ENCODE results near the gene LDHAL6B. TPM values are rescaled to one million over a fixed set of nuclear protein-coding genes. Genes with fewer than 3 reads are reported as not detected.

Gene LDHAL6B
- total RNA-seq, 1 donor from 2014 or later = not detected

GRCh38 chr15:59176653-59177316 is 29.9 kb upstream of the LDHAL6B start:
- intact Hi-C loops (cut with micrococcal nuclease) = no loop called here

DNA sequence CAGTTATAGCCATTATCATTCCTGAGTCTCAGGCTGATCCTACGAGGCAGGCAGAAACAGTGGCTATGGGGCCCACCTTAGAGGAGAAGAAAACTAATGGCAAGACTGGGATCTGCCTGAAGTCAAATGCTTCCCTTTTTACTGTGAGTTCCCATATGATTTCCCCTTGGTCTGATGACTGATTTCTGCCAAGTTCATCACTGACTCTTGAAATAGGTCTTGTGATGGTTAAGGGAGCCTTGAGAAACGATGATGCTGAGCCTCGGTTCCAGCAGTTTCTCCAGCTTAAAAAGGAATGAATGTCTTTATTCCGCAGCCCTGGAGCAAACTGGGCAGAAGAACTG is 29.4 kb upstream of the LDHAL6B start:
- intact Hi-C loops (cut with micrococcal nuclease) = no loop called here

DNA sequence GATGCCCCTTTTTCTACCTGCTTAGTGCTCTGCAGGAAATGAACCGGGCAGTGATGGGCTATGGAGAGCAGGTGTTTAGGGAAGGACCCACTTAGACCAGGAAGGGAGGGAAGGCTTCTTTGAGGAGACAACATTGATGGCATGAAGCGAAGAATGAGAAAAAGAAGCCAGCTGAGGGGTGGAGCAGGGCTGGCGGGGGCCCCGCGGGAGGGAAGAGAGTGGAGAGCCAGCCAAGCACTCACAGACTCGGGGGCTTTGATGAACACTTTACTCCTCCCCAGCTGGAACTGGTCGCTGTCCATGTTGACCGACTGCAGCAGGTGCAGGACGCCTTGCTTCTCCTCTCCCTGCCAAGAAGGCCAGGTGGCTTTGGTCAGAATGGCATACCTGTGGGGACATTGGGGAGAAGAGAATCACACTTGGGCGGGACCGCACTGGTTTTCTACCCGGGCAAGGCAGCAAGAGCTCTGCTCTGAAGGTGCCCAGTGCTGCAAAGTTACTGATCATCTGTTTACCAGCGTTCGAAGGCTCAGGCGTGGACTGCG is 28.4 kb upstream of the LDHAL6B start:
- intact Hi-C loops (cut with micrococcal nuclease) = no loop called here

DNA sequence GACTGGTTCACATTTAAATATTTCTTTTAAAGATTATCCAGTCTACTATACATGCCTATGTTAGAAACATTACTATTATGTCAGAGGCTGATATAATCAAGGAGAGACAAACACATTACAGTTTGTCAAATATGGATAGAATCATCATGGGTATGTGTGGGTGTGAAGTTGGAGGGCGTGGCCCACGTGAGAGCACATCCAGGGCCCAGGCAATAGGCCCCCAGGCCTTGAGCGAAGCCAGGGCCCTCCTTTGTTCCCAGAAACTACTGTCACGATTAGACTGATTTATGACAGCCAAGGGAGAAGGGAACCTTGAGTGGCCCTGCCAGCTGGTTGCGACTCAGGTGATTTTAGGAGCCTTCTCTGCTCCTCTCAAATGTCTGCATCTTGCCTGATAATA is 26.9 kb upstream of the LDHAL6B start:
- intact Hi-C loops (cut with micrococcal nuclease) = no loop called here

- intact Hi-C loops (cut with micrococcal nuclease) = no loop called here
Measured at GRCh38 chr15:59180945-59181600, 25.6 kb upstream of the LDHAL6B start.

GRCh38 chr15:59185725-59186124 is 20.9 kb upstream of the LDHAL6B start:
- intact Hi-C loops (cut with micrococcal nuclease) = no loop called here

GRCh38 chr15:59186501-59186900 is 20.1 kb upstream of the LDHAL6B start:
- intact Hi-C loops (cut with micrococcal nuclease) = no loop called here

GRCh38 chr15:59189241-59189640 is 17.4 kb upstream of the LDHAL6B start:
- intact Hi-C loops (cut with micrococcal nuclease) = no loop called here

GRCh38 chr15:59190291-59190690 is 16.4 kb upstream of the LDHAL6B start:
- intact Hi-C loops (cut with micrococcal nuclease) = no loop called here

GRCh38 chr15:59191855-59192237 is 14.8 kb upstream of the LDHAL6B start:
- intact Hi-C loops (cut with micrococcal nuclease) = no loop called here

- intact Hi-C loops (cut with micrococcal nuclease) = no loop called here
Measured at GRCh38 chr15:59194639-59195325, 11.9 kb upstream of the LDHAL6B start.

DNA sequence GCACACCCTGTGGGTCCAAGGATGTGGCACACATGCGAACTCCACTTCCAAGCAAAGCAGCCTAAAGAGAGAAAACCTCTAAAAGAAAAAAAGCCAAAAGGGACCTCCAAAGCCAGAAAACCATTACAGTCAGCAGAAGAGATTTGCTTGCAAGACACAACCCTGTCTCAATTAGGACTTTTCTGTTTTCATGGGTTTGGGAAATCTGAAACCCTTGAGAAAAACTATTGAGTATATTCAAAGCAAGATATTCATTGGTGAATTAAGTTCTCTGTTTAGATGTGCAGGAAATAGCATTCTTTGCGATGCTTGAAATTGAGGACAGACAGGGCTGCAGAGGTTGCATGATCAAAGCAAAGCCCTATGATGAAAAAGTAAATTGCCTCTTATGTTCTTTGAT is 10.2 kb upstream of the LDHAL6B start:
- intact Hi-C loops (cut with micrococcal nuclease) = no loop called here

DNA sequence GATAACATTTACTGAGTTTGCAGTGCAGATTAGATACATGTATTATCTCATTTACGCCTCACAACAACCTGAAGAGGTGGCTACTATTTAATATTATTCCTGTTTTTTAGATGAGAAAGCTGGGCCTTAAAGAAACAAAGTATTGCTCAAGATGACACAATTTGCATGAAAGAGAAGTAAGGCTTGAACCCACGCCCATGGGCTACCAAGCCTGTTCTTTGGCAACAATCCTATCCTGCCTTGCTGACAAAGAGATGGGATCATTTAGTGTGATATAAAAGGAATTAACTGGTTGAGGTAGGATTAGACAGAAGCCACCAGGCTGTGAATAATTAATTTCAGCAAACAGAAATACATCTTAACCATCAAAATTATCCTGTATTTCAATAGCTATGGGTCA is 9.2 kb upstream of the LDHAL6B start:
- intact Hi-C loops (cut with micrococcal nuclease) = no loop called here

DNA sequence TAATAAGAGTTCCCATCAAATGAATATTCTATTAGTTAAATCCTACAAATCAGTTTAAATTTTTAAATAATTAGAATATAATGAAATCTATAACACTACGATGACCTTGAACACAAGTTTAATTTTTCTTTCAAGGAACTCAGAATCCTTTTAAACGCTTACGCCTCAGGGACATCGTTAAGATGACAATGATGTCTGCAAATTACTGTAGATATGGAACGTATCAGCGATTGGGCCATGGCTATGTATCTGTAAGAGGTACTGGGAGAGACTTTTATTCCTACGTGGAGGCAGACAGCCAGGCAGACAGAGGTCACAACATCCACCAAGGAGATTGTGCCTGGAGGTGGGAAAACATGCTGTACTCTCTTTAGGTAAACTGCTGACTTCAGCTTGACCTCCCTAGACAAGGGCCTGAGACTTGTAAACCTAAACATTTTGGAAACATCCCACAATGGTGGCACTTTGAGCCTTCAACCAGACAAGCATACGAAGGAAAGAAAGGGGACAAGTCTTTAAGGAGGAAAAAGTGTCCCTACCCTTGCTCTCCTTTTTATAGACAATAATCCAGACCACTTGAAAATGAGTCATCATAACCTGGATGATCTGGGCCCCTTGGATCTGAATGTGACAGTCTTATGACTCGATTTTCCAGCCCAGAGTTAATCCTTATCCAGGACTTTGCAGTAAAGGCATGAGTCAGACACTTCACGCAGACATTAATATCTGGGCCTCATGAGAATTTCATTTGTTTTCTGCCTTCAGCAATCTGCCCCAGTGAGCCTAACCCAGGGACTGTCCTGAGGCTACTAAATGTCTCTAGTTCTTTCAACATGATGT is 6.8 kb upstream of the LDHAL6B start:
- intact Hi-C loops (cut with micrococcal nuclease) = no loop called here

DNA sequence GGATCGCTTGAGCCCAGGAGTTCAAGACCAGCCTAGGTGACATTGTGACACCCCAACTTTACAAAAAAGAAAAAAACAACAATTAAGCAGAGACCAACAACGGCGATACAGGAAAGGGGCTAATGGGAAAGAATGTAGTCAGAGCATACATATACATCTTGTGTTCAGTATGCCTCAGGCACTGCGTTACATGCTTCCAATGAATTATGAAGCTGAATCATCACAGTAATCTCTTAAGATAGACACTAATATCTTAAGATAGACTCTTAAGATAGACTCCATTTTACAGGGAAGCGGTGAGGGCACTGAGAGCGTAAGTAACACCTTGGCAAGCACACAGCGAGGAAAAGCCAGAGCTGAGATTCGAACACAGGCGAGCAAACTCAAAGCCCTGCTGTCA is 6.1 kb upstream of the LDHAL6B start:
- intact Hi-C loops (cut with micrococcal nuclease) = no loop called here

GRCh38 chr15:59203008-59203407 is 3.6 kb upstream of the LDHAL6B start:
- intact Hi-C loops (cut with micrococcal nuclease) = no loop called here

- intact Hi-C loops (cut with micrococcal nuclease) = no loop called here
Measured at GRCh38 chr15:59203657-59204056, 3.0 kb upstream of the LDHAL6B start.

GRCh38 chr15:59205839-59206622 is 612 bp upstream of the LDHAL6B start:
- intact Hi-C loops (cut with micrococcal nuclease) = no loop called here

DNA sequence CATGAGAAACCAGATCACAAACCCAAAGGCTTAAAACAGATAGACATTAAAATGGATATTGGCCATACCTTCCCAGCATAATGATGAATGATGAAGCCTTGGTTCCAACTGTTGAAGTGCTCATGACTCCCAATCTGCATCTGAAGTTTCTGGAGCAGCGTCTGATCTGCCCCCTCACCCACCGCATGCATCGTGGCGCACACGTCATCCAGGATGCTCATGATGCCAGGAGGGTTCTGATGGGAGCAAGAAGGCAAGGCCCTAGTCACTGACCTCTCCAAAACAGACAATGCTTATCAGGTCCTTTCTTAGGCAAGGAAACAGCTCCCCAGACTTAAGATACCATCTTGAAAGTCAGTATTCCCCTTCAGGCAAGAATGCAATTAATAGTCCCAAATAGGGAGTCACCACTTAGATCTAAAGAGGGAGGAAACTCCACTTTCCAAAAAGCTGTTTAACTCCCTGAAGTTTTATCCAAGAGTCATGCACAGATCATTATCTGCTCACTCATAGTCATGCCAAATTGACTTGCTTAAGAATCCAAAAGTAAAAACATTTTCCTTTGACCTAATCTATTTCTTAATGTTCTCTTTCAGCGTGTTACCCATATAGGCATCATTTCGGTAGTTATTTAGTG is 2.1 kb downstream of the LDHAL6B start:
- intact Hi-C loops (cut with micrococcal nuclease) = no loop called here

GRCh38 chr15:59210186-59210585 is 3.5 kb downstream of the LDHAL6B start:
- intact Hi-C loops (cut with micrococcal nuclease) = no loop called here

Measured in T-helper 2 cell treated with Interferon-gamma antibody and Interleukin-4, amounts not matched to agents 100 ng/mL and 5 ng/mL, for 36 hours (primary cell).